ACC112 (cell line): ENCODE results near the gene FRRS1L.

Experiments
- H2AFZ ChIP-seq: fragments of 200-600 bp; sonication (generic); one replicate; pipeline ENCODE4 v1.6.0; 2017; ENCODE audit warnings: antibody characterized with exemption, low read length; ENCODE audit not compliant: unreplicated experiment
- H3K27ac ChIP-seq: fragments of 200-600 bp; sonication (generic); 2 replicates; pipeline ENCODE4 v1.5.1; 2014; ENCODE audit warnings: low read depth, mild to moderate bottlenecking, antibody characterized with exemption, low read length, moderate library complexity
- H3K27me3 ChIP-seq: fragments of 200-600 bp; sonication (generic); 2 replicates; pipeline ENCODE4 v1.6.1; 2014; ENCODE audit warnings: mild to moderate bottlenecking, antibody characterized with exemption, low read length, moderate library complexity, mixed read lengths; ENCODE audit not compliant: insufficient read depth
- H3K36me3 ChIP-seq: fragments of 200-600 bp; sonication (generic); 2 replicates; pipeline ENCODE4 v1.6.1; 2016; ENCODE audit warnings: mild to moderate bottlenecking, antibody characterized with exemption, low read length, moderate library complexity, mixed read lengths; ENCODE audit not compliant: insufficient read depth
- H3K4me1 ChIP-seq: fragments of 200-600 bp; sonication (generic); one replicate; pipeline ENCODE4 v1.6.1; 2016; ENCODE audit warnings: low read length, mixed read lengths; ENCODE audit not compliant: insufficient read depth, unreplicated experiment, control insufficient read depth
- H3K4me3 ChIP-seq: fragments of 200-600 bp; sonication (generic); 2 replicates; pipeline ENCODE4 v1.5.1; 2014; ENCODE audit warnings: mild to moderate bottlenecking, low read depth, low read length
- H3K79me2 ChIP-seq: fragments of 200-600 bp; sonication (generic); one replicate; pipeline ENCODE4 v1.6.0; 2016; ENCODE audit warnings: low read length; ENCODE audit not compliant: control insufficient read depth, unreplicated experiment, insufficient read depth

The FRRS1L gene

GRCh38 chr9:109166771-109167601, at the start of gene FRRS1L:
FRRS1L (minus strand) TSS chr9:109167249; CDS start chr9:109167138, 111 bp downstream.
- Histone ChIP-seq H2AFZ (peak within 1 kb of the TSS; percentile 56), H3K4me1 (no peaks in the 10 kb centered on the region), H3K4me3 (peak within 1 kb of the TSS; percentile 53; the same call in 1 of the 2 replicates), H3K27me3 (peaks cover 41% of the 10 kb centered on the region), H3K27ac (no peak within 1 kb of the TSS), H3K36me3 (no peaks in the 10 kb centered on the region), H3K79me2 (no peaks in the 10 kb centered on the region)

GRCh38 chr9:109214414-109214813, 47.4 kb upstream of the FRRS1L start:
- Histone ChIP-seq H3K79me2 (no peaks in the 10 kb centered on the region), H3K4me1 (no peaks in the 10 kb centered on the region), H3K27ac (no peak overlapping the region), H3K36me3 (no peaks in the 10 kb centered on the region), H3K4me3 (no peak overlapping the region), H3K27me3 (no peaks in the 10 kb centered on the region; the same call in 1 of the 2 replicates), H2AFZ (no peak overlapping the region)

GRCh38 chr9:109213285-109214121, 46.5 kb upstream of the FRRS1L start:
- Histone ChIP-seq H3K79me2 (no peaks in the 10 kb centered on the region), H3K4me1 (no peaks in the 10 kb centered on the region), H3K27ac (no peak overlapping the region), H3K27me3 (no peaks in the 10 kb centered on the region; the same call in none of the 2 replicates), H2AFZ (no peak overlapping the region), H3K36me3 (no peaks in the 10 kb centered on the region), H3K4me3 (no peak overlapping the region)

- H3K4me1 ChIP-seq = no peaks in the 10 kb centered on the region
- H2AFZ ChIP-seq = no peak overlapping the region
- no peaks in the 10 kb centered on the region for H3K79me2 ChIP-seq
- H3K4me3 ChIP-seq = no peak overlapping the region
- peaks cover 3% of the 10 kb centered on the region for H3K27me3 ChIP-seq
- no peaks in the 10 kb centered on the region for H3K36me3 ChIP-seq
- no peak overlapping the region for H3K27ac ChIP-seq
Measured at GRCh38 chr9:109212768-109213167, 45.7 kb upstream of the FRRS1L start.

GRCh38 chr9:109206670-109207069, 39.6 kb upstream of the FRRS1L start:
- Histone ChIP-seq H3K27me3 (peaks cover 3% of the 10 kb centered on the region; the same call in 1 of the 2 replicates), H3K27ac (no peak overlapping the region), H3K4me3 (no peak overlapping the region), H2AFZ (no peak overlapping the region), H3K36me3 (no peaks in the 10 kb centered on the region), H3K79me2 (no peaks in the 10 kb centered on the region), H3K4me1 (no peaks in the 10 kb centered on the region)

GRCh38 chr9:109205526-109205925, 38.5 kb upstream of the FRRS1L start:
- no peak overlapping the region for H3K27ac ChIP-seq
- H3K36me3 ChIP-seq = no peaks in the 10 kb centered on the region
- no peaks in the 10 kb centered on the region for H3K79me2 ChIP-seq
- H2AFZ ChIP-seq = no peak overlapping the region
- no peak overlapping the region for H3K4me3 ChIP-seq
- no peaks in the 10 kb centered on the region for H3K4me1 ChIP-seq
- peaks cover 3% of the 10 kb centered on the region; the same call in 1 of the 2 replicates for H3K27me3 ChIP-seq

GRCh38 chr9:109203761-109204360, 36.8 kb upstream of the FRRS1L start:
- no peak overlapping the region for H3K27ac ChIP-seq
- H3K4me1 ChIP-seq = no peaks in the 10 kb centered on the region
- H3K36me3 ChIP-seq = no peaks in the 10 kb centered on the region
- no peaks in the 10 kb centered on the region for H3K79me2 ChIP-seq
- H3K4me3 ChIP-seq = no peak overlapping the region
- peaks cover 3% of the 10 kb centered on the region; the same call in 1 of the 2 replicates for H3K27me3 ChIP-seq
- H2AFZ ChIP-seq = no peak overlapping the region

GRCh38 chr9:109199676-109200075, 32.6 kb upstream of the FRRS1L start:
- H3K79me2 ChIP-seq = no peaks in the 10 kb centered on the region
- no peak overlapping the region for H2AFZ ChIP-seq
- H3K27ac ChIP-seq = no peak overlapping the region
- no peaks in the 10 kb centered on the region for H3K36me3 ChIP-seq
- no peaks in the 10 kb centered on the region for H3K4me1 ChIP-seq
- H3K27me3 ChIP-seq = no peaks in the 10 kb centered on the region; the same call in 1 of the 2 replicates
- no peak overlapping the region for H3K4me3 ChIP-seq

- no peak overlapping the region for H2AFZ ChIP-seq
- H3K4me1 ChIP-seq = no peaks in the 10 kb centered on the region
- H3K4me3 ChIP-seq = no peak overlapping the region
- H3K79me2 ChIP-seq = no peaks in the 10 kb centered on the region
- no peaks in the 10 kb centered on the region for H3K36me3 ChIP-seq
- no peak overlapping the region for H3K27ac ChIP-seq
- no peaks in the 10 kb centered on the region; the same call in 1 of the 2 replicates for H3K27me3 ChIP-seq
Measured at GRCh38 chr9:109198736-109199382, 31.8 kb upstream of the FRRS1L start.

GRCh38 chr9:109193974-109194556, 27.0 kb upstream of the FRRS1L start:
- no peak overlapping the region for H2AFZ ChIP-seq
- H3K79me2 ChIP-seq = no peaks in the 10 kb centered on the region
- H3K4me1 ChIP-seq = no peaks in the 10 kb centered on the region
- H3K27me3 ChIP-seq = no peaks in the 10 kb centered on the region
- H3K27ac ChIP-seq = no peak overlapping the region
- no peaks in the 10 kb centered on the region for H3K36me3 ChIP-seq
- no peak overlapping the region for H3K4me3 ChIP-seq
